A549 (cell line): ENCODE measurements around the gene ZSCAN26. TPM values are rescaled to one million over a fixed set of nuclear protein-coding genes. Genes with fewer than 3 reads are reported as not detected.

Experiments
- ATAC-seq, 2 experiments: fragments of 200-7000 bp in 1 of 2; fragments of >200 bp in 1 of 2; cut with Nextera tagmentation in 1 of 2; cut with Tn5 transposase in 1 of 2; 3 replicates each; pipeline versions ENCODE4 v1.8.0 to v1.9.1; 2018 to 2020; ENCODE audit warnings: mild to moderate bottlenecking in 1 of 2, moderate library complexity in 1 of 2
- CTCF ChIA-PET: fragments of 300-600 bp; sonication (Branson Sonifier 250); formaldehyde crosslinking; extraction: SDS; loops from one replicate; lab custom pipeline; 2021; ENCODE audit warnings: antibody characterized with exemption, inconsistent platforms; lab: Yijun Ruan, JAX
- POLR2A ChIA-PET: fragments of 350-600 bp; formaldehyde crosslinking; extraction: SDS; loops from one replicate; lab custom pipeline; 2021; ENCODE audit warnings: antibody characterized with exemption, inconsistent platforms; lab: Yijun Ruan, JAX
- DNase-seq, 2 experiments: peaks; one replicate each; pipeline versions ENCODE4 v3.0.0 to v3.0.0-alpha.2; 2011 to 2016; ENCODE audit warnings: low read depth in 1 of 2, low spot score in 1 of 2
- FAIRE-seq: peaks from 2 replicates; lab custom pipeline; 2011; peaks lifted over from hg19 to GRCh38; lab: Jason Lieb, UNC
- H3K27ac ChIP-seq, 2 experiments: fragments of >200 bp; sonication (Bioruptor Twin); formaldehyde crosslinking; 3 replicates each; pipeline ENCODE4 v1.5.1; 2016 to 2017
- H3K4me1 ChIP-seq: fragments of >200 bp; sonication (Bioruptor Twin); formaldehyde crosslinking; 3 replicates; pipeline ENCODE4 v1.6.1; 2016
- H3K4me2 ChIP-seq: fragments of >200 bp; sonication (Bioruptor Twin); formaldehyde crosslinking; 3 replicates; pipeline ENCODE4 v1.6.1; 2016
- H3K4me3 ChIP-seq: fragments of >200 bp; sonication (Bioruptor Twin); formaldehyde crosslinking; 3 replicates; pipeline ENCODE4 v1.5.1; 2016
- H3K9me3 ChIP-seq: fragments of >200 bp; sonication (Bioruptor Twin); formaldehyde crosslinking; 3 replicates; pipeline ENCODE4 v1.6.1; 2016
- BCL3 ChIP-seq: fragments of >200 bp; sonication (Bioruptor Twin); formaldehyde crosslinking; IDR thresholded peaks from 3 replicates; pipeline ENCODE4 v1.6.1; 2016
- BHLHE40 ChIP-seq: IDR thresholded peaks from 2 replicates; pipeline ENCODE4 v1.6.1; 2012; ENCODE audit warnings: low read depth, low read length, inconsistent platforms
- CBX8 ChIP-seq: fragments of 200-600 bp; sonication (generic); IDR thresholded peaks from 2 replicates; pipeline ENCODE4 v1.6.1; 2016
- E2F6 ChIP-seq: IDR thresholded peaks from 2 replicates; pipeline ENCODE4 v1.6.1; 2012; ENCODE audit warnings: low read depth, borderline replicate concordance
- EHF ChIP-seq: fragments of 250-450 bp; sonication (Bioruptor Pico); IDR thresholded peaks from 2 replicates; pipeline ENCODE4 v1.5.0; 2020; ENCODE audit warnings: mild to moderate bottlenecking
- ESRRA ChIP-seq: fragments of 150-350 bp; IDR thresholded peaks from 2 replicates; pipeline ENCODE4 v1.6.1; 2014; ENCODE audit warnings: mild to moderate bottlenecking, low read length, borderline replicate concordance
- FOSB ChIP-seq: fragments of 250-450 bp; sonication (Bioruptor Pico); IDR thresholded peaks from 2 replicates; pipeline ENCODE4 v1.5.0; 2020; ENCODE audit warnings: mild to moderate bottlenecking, moderate library complexity
- HES2 ChIP-seq: fragments of >200 bp; sonication (Bioruptor Twin); formaldehyde crosslinking; IDR thresholded peaks from 2 replicates; pipeline ENCODE4 v1.6.1; 2016
- HEYL ChIP-seq: fragments of 250-450 bp; sonication (Bioruptor Pico); IDR thresholded peaks from 2 replicates; pipeline ENCODE4 v1.8.0; 2021; ENCODE audit warnings: mild to moderate bottlenecking, moderate library complexity
- HOXB13 ChIP-seq: fragments of 250-450 bp; sonication (Bioruptor Pico); IDR thresholded peaks from 2 replicates; pipeline ENCODE4 v1.5.0; 2020; ENCODE audit warnings: low read depth, mild to moderate bottlenecking, moderate library complexity
- KDM1A ChIP-seq: fragments of 200-600 bp; sonication (generic); IDR thresholded peaks from 2 replicates; pipeline ENCODE4 v1.6.1; 2016; ENCODE audit warnings: low read depth, mild to moderate bottlenecking
- KDM5A ChIP-seq: fragments of 200-600 bp; sonication (generic); IDR thresholded peaks from 2 replicates; pipeline ENCODE4 v1.6.1; 2016; ENCODE audit warnings: antibody characterized with exemption, mild to moderate bottlenecking
- MAZ ChIP-seq: fragments of 150-350 bp; IDR thresholded peaks from 2 replicates; pipeline ENCODE4 v1.6.1; 2014; ENCODE audit warnings: antibody characterized with exemption, low read depth, low read length, borderline replicate concordance
- MYC ChIP-seq: IDR thresholded peaks from 2 replicates; pipeline ENCODE4 v1.6.1; 2012; ENCODE audit warnings: mild to moderate bottlenecking, inconsistent platforms, low read length, improper control_type of control experiment, borderline replicate concordance
- PBX3 ChIP-seq: IDR thresholded peaks from 2 replicates; pipeline ENCODE4 v1.6.1; 2012
- PHF8 ChIP-seq: fragments of 200-600 bp; sonication (generic); IDR thresholded peaks from 2 replicates; pipeline ENCODE4 v1.6.1; 2016; ENCODE audit warnings: low read depth, mild to moderate bottlenecking, antibody characterized with exemption, moderate library complexity, borderline replicate concordance
- RAD21 ChIP-seq, 2 experiments: fragments of >200 bp in 1 of 2; sonication (Bioruptor Twin) in 1 of 2; formaldehyde crosslinking in 1 of 2; IDR thresholded peaks in 1 of 2; conservative IDR thresholded peaks in 1 of 2; 2 replicates in 1 of 2; 3 replicates in 1 of 2; pipeline ENCODE4 v1.6.1; 2012 to 2018; ENCODE audit warnings: inconsistent platforms in 1 of 2
- REST ChIP-seq: fragments of 200-600 bp; sonication (generic); IDR thresholded peaks from 2 replicates; pipeline ENCODE4 v1.6.1; 2016; ENCODE audit warnings: antibody characterized with exemption, mild to moderate bottlenecking, moderate library complexity
- RFX5 ChIP-seq: fragments of 450-650 bp; IDR thresholded peaks from 2 replicates; pipeline ENCODE4 v1.7.1; 2014; ENCODE audit warnings: antibody characterized with exemption, mild to moderate bottlenecking, moderate library complexity
- SMC3 ChIP-seq: fragments of >200 bp; sonication (Bioruptor Twin); formaldehyde crosslinking; IDR thresholded peaks from 3 replicates; pipeline ENCODE4 v1.6.1; 2018; ENCODE audit warnings: inconsistent platforms
- TFCP2L1 ChIP-seq: fragments of 250-450 bp; sonication (Bioruptor Pico); IDR thresholded peaks from 2 replicates; pipeline ENCODE4 v1.5.0; 2021; ENCODE audit warnings: mild to moderate bottlenecking
- TP53 ChIP-seq: fragments of 250-450 bp; sonication (Bioruptor Pico); IDR thresholded peaks from 2 replicates; pipeline ENCODE4 v1.5.0; 2021; ENCODE audit warnings: mild to moderate bottlenecking, moderate library complexity
- USF2 ChIP-seq: fragments of 450-650 bp; IDR thresholded peaks from 2 replicates; pipeline ENCODE4 v1.6.1; 2014; ENCODE audit warnings: antibody characterized with exemption
- ZNF302 ChIP-seq: fragments of 250-450 bp; sonication (Bioruptor Pico); IDR thresholded peaks from 2 replicates; pipeline ENCODE4 v1.9.0; 2021; ENCODE audit warnings: inconsistent platforms, mild to moderate bottlenecking, moderate library complexity
- WGBS: methylation state at CpG from one replicate; pipeline ENCODE4 v1.1.6; 2017; ENCODE audit errors: missing lambda C conversion rate; 5-methylcytosine and 5-hydroxymethylcytosine counted together
- polyA plus RNA-seq, 4 experiments: library from polyadenylated mRNA; depleted of rRNA in 3 of 4; stranded (reverse); fragments of >200 nt; fragmentation: RNase III in 1 of 4; extraction: RNeasy Plus Mini Kit Qiagen cat#74134 plus additional on column Dnase treatment in 1 of 4; gene quantifications; 2 replicates in 3 of 4; 3 replicates in 1 of 4; pipeline ENCODE4 v1.2.3, GENCODE V29; 2011 to 2017

Gene ZSCAN26
- polyA plus RNA-seq, 2 of the 4 experiments (the other 2 are of a cell fraction): 6.2 to 10.1 TPM

- no peak for TF ChIP-seq REST
- no peak for TF ChIP-seq USF2
Measured at GRCh38 chr6:28239636-28240035, 27.3 kb upstream of the ZSCAN26 start (continued).

- TF ChIP-seq PBX3: no peak
- TF ChIP-seq ZNF302: no peak
- TF ChIP-seq RFX5: no peak
- TF ChIP-seq RAD21 (conservative IDR thresholded peaks at IDR 0.05 in 1 of 2, IDR thresholded peaks at IDR 0.05 in 1 of 2): no peak
- TF ChIP-seq BHLHE40: no peak
- TF ChIP-seq REST: no peak
- TF ChIP-seq KDM1A: no peak
- no peak for TF ChIP-seq E2F6
- no peak for TF ChIP-seq SMC3
- TF ChIP-seq MAZ: no peak
- TF ChIP-seq CBX8: no peak
- no peak for TF ChIP-seq HOXB13 (CRISPR knock-in tag)
- TF ChIP-seq PHF8: no peak
- H3K27ac ChIP-seq: no peak overlapping the region
- 77% methylated on average over 1 of the region's 1 CpG for WGBS
- POLR2A ChIA-PET: no interaction called here
- H3K4me3 ChIP-seq: no peak overlapping the region
- ATAC-seq (no peak), DNase-seq (no peak), FAIRE-seq (no peak)
- CTCF ChIA-PET: no interaction called here
- no peak overlapping the region for H3K4me2 ChIP-seq
- no peaks in the 10 kb centered on the region for H3K4me1 ChIP-seq
- H3K9me3 ChIP-seq: no peaks in the 10 kb centered on the region
Measured at GRCh38 chr6:28240471-28240870, 26.5 kb upstream of the ZSCAN26 start.

GRCh38 chr6:28243946-28244345 is 23.0 kb upstream of the ZSCAN26 start:
- no peak for TF ChIP-seq BCL3
- TF ChIP-seq FOSB: no peak
- TF ChIP-seq HES2: no peak
- no peak for TF ChIP-seq HEYL
- no peak for TF ChIP-seq ESRRA
- no peak for TF ChIP-seq PHF8
- TF ChIP-seq EHF (CRISPR knock-in tag): no peak
- TF ChIP-seq KDM5A: no peak
- no peak for TF ChIP-seq TFCP2L1 (CRISPR knock-in tag)
- TF ChIP-seq ZNF302: no peak
- TF ChIP-seq BHLHE40: no peak
- no peak for TF ChIP-seq MYC
- TF ChIP-seq TP53: no peak
- ATAC-seq: no peak
- 91% methylated on average over 3 of the region's 3 CpGs for WGBS
- Histone ChIP-seq H3K4me2 (no peak overlapping the region), H3K27ac (no peak overlapping the region), H3K4me1 (no peaks in the 10 kb centered on the region), H3K4me3 (no peak overlapping the region), H3K9me3 (no peaks in the 10 kb centered on the region)
- no peak for DNase-seq
- ChIA-PET CTCF (no interaction called here), POLR2A (no interaction called here)
- no peak for FAIRE-seq
